Measurements from ENCODE around the gene ZC3HAV1L. TPM values are rescaled to one million over a fixed set of nuclear protein-coding genes. Genes with fewer than 3 reads are reported as not detected.
A peak's percentile ranks its signal among the peaks of the same experiment; 100 is the strongest.

The ZC3HAV1L gene
- total RNA-seq, 1 donor from 2014 or later = 3.4 TPM

DNA sequence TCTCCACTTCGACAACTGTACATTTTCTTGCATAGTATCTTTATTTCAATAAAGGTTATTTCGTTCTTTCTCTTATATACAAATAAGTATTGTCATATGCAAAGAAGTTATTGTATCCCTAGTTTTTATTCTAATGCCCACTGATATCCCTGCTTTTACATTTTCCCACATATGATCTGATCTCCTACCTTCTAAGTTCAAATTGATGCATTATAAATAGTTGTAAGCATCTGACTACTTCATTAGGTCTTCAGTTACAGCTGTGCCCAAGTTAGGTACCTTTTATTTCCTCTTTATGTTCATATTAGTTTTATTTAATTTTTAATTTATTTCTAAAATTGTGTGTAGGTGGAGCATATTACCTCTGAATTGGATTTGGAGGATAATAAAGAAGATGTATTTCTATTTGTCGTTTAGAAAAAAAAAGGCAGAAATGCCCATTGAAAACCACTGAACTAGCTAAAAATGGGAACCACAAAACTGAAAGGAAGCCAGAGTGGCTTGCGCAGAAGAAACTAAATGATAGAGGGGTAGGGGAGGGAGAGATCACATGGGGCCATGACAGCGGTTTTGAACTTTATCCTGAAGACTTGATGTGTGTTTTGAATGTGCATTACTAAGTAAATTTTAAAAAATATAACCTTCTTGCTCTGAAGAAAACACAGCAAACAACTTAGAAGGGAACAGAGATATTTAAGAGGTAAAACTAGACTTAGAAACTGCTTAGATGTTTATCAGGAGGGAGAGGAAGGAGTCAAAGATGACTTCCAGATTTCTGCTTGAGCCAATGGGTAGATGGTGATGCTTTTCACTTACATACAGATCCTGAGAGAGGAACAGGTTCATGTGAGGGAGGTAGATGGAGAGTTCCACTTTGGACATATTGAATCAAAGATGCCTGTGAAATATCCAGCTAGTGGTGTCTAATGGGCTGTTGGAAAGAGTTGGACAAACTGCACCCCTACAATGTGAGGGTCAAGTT lies 9.3 kb upstream of the ZC3HAV1L start:
- H3K4me3 ChIP-seq = no peak overlapping the region
- H3K4me1 ChIP-seq = peaks cover 38% of the 10 kb centered on the region
- no peaks in the 10 kb centered on the region for H3K27me3 ChIP-seq (ENCODE audit: low read depth)
- H3K27ac ChIP-seq (replicated peaks) = no peak overlapping the region
- H3K36me3 ChIP-seq = peaks cover 42% of the 10 kb centered on the region
- intact Hi-C loops (cut with micrococcal nuclease) = no loop called here
- TF ChIP-seq, protein P1, sequence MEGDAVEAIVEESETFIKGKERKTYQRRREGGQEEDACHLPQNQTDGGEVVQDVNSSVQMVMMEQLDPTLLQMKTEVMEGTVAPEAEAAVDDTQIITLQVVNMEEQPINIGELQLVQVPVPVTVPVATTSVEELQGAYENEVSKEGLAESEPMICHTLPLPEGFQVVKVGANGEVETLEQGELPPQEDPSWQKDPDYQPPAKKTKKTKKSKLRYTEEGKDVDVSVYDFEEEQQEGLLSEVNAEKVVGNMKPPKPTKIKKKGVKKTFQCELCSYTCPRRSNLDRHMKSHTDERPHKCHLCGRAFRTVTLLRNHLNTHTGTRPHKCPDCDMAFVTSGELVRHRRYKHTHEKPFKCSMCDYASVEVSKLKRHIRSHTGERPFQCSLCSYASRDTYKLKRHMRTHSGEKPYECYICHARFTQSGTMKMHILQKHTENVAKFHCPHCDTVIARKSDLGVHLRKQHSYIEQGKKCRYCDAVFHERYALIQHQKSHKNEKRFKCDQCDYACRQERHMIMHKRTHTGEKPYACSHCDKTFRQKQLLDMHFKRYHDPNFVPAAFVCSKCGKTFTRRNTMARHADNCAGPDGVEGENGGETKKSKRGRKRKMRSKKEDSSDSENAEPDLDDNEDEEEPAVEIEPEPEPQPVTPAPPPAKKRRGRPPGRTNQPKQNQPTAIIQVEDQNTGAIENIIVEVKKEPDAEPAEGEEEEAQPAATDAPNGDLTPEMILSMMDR (IDR thresholded peaks at IDR 0.05; ENCODE audit: borderline replicate concordance) = no peak
- H3K9me3 ChIP-seq (replicated peaks) = no peaks in the 10 kb centered on the region
- no peak for DNase-seq

DNA sequence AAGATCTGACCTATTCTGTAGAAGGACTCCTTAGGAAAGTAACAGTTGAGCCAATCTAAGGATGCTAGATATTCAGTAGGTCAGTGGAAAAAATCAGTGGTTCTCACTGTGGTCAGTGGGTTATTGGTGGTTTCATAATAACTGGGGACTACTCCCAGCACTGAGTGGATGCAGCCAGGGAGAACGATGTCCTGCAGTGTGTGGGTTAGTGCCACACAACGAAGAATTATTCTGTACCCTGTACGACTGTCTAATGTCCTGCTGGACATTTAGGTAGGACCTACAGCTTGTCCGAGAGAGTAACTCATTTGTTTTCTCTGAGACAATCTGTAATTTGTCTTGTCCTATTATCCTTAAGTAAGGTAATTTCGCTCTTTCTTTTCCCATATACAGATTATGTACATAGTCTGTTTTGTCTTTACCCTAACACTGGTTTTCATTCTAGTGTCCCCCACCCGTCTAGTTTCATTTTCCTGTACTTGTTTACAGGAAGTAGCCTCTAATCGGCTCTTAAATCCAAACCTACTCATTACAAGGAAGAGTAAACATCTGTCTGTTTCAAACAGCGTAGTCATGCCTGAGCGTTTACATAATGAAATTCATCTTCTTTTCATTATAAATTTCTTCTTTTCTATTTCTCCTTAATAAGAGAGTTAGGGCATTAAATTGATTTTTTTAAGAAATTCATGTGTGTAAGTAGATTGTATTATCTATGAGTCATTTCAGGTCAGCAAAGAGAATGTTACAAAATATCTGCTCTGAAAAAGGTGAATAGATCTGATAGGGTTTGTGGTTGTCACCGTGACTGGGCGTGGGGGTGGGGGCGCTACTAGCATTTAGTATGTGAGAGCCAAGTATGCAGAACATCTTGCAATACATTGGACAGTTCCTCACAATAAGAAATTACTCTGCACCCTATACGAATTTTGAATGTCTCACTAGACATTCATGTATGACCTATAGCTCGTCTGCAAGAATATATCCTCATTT lies 8.3 kb upstream of the ZC3HAV1L start:
- Histone ChIP-seq H3K9me3 (replicated peaks) (no peaks in the 10 kb centered on the region), H3K4me1 (peaks cover 38% of the 10 kb centered on the region), H3K27ac (replicated peaks) (peak overlapping the region; percentile 56), H3K4me3 (no peak overlapping the region), H3K27me3 (ENCODE audit: low read depth) (no peaks in the 10 kb centered on the region), H3K36me3 (peaks cover 32% of the 10 kb centered on the region)
- intact Hi-C loops (cut with micrococcal nuclease) = no loop called here
- no peak for DNase-seq
- TF ChIP-seq, protein P1 (IDR thresholded peaks at IDR 0.05; ENCODE audit: borderline replicate concordance) = no peak

DNA sequence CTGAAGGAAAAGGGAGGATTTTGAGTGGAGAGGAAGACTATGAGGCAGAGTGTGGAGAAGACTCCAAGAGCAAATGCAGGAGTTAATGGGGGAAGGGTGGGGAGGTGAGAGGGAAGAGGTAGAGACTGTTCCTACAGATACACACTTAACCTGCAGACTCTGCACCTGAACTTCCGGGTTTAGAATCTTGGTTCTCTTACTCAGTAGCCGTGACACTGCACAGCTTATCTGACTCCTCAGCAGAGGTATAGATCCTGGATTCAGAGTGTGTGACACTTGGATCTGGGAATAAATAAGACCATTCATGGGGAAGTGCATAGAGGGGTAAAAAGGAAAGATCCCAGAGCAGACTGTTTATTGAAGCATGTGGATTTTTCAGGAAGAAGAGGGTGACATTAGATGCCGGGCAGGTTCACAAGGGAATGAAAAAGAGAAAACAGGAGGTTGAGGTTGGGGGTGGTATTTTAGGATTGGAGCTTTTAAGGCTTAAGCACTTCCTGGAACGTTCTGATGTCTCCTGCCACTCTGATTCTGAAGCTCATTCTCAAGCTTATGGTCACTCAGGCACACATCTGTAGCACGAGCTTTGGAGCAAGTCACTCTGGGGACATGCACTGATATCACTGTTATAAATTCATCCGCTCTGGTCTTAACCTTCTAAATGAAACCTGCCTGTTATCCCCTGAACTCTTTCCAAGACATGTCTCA lies 5.7 kb upstream of the ZC3HAV1L start:
- Histone ChIP-seq H3K27ac (replicated peaks) (no peak overlapping the region), H3K4me3 (no peak overlapping the region), H3K4me1 (peaks cover 30% of the 10 kb centered on the region), H3K36me3 (peaks cover 7% of the 10 kb centered on the region), H3K9me3 (replicated peaks) (no peaks in the 10 kb centered on the region), H3K27me3 (ENCODE audit: low read depth) (no peaks in the 10 kb centered on the region)
- intact Hi-C loops (cut with micrococcal nuclease) = no loop called here
- DNase-seq = no peak
- TF ChIP-seq, protein P1 (IDR thresholded peaks at IDR 0.05; ENCODE audit: borderline replicate concordance) = no peak

DNA sequence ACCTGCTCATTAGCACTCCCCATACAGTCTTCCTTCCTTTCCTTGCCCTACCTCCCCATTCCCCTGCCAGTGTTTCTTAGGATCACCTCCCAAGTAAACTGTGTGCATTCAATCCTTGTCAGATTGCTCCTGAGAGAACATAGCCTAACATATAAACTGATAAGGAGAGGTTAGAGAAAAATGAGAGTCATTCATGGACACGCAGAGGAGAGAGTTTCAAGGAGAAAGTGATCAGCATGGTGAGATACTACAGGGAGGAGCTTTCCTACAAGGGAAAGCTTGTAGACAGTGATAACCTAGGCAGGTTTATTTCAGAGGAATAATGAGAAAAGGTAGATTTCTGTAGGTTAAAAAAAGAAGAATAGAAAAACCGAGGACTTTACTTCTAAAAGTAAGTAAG lies 2.8 kb upstream of the ZC3HAV1L start:
- no peak for DNase-seq
- intact Hi-C loops (cut with micrococcal nuclease) = no loop called here
- H3K4me3 ChIP-seq = no peak overlapping the region
- TF ChIP-seq, protein P1 (IDR thresholded peaks at IDR 0.05; ENCODE audit: borderline replicate concordance) = no peak
- no peak overlapping the region for H3K27ac ChIP-seq (replicated peaks)
- no peaks in the 10 kb centered on the region for H3K9me3 ChIP-seq (replicated peaks)
- H3K27me3 ChIP-seq (ENCODE audit: low read depth) = no peaks in the 10 kb centered on the region
- H3K36me3 ChIP-seq = no peaks in the 10 kb centered on the region
- H3K4me1 ChIP-seq = peaks cover 31% of the 10 kb centered on the region

DNA sequence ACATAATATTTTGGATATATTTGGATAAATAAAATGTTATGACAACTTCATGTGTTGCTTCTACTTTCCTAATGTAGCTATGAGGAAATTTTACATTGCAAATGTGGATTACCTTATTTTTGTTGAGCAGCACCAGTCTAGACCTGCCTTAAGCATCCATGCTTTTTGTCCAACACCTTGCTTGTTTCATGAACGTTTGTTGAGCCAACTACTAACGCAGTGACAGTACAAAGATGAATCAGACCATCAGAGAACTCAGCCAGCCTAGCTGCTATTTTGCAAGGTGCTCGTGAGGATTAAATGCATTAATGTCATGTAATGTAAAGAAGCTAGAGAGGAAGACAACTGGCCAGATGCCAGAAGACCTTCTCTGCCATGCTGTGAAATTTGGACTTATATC lies 1.1 kb upstream of the ZC3HAV1L start:
- Histone ChIP-seq H3K27ac (replicated peaks) (no peak overlapping the region), H3K36me3 (no peaks in the 10 kb centered on the region), H3K4me3 (no peak overlapping the region), H3K9me3 (replicated peaks) (no peaks in the 10 kb centered on the region), H3K27me3 (ENCODE audit: low read depth) (no peaks in the 10 kb centered on the region), H3K4me1 (peaks cover 31% of the 10 kb centered on the region)
- DNase-seq = no peak
- intact Hi-C loops (cut with micrococcal nuclease) = no loop called here
- TF ChIP-seq, protein P1 (IDR thresholded peaks at IDR 0.05; ENCODE audit: borderline replicate concordance) = no peak
